SK-N-SH (cell line): ENCODE results near the gene HOMER2. TPM values are rescaled to one million over a fixed set of nuclear protein-coding genes. Genes with fewer than 3 reads are reported as not detected.

ENCODE experiments used
- CTCF ChIA-PET: fragments of 300-600, 350-600 bp; formaldehyde crosslinking; extraction: SDS; loops from one replicate; lab custom pipeline; 2021; lab: Yijun Ruan, JAX
- POLR2A ChIA-PET: fragments of 350-600 bp; sonication (Branson Sonifier 250); formaldehyde crosslinking; extraction: SDS; loops from one replicate; lab custom pipeline; 2020; ENCODE audit warnings: antibody characterized with exemption, inconsistent platforms; lab: Yijun Ruan, JAX
- DNase-seq: peaks from one replicate; pipeline ENCODE4 v3.0.0; 2012
- H2AFZ ChIP-seq: fragments of 200-600 bp; sonication (generic); 2 replicates; pipeline ENCODE4 v1.8.1; 2016; ENCODE audit warnings: antibody characterized with exemption, mild to moderate bottlenecking, low read depth
- H3F3A ChIP-seq: fragments of 200-600 bp; sonication (generic); replicated peaks from 2 replicates; pipeline ENCODE3; 2016; ENCODE audit warnings: antibody characterized with exemption, mild to moderate bottlenecking; ENCODE audit not compliant: insufficient read depth
- H3K27ac ChIP-seq, 2 experiments: fragments of 200-500 bp in 1 of 2; fragments of 200-600 bp in 1 of 2; sonication (Bioruptor generic) in 1 of 2; sonication (generic), shearing (Covaris generic) in 1 of 2; 2 replicates each; pipeline versions ENCODE4 v1.5.1 to v1.6.1; 2014 to 2016; ENCODE audit warnings: low read depth in 2 of 2, inconsistent platforms in 1 of 2, low read length in 1 of 2, mild to moderate bottlenecking in 1 of 2, mixed read lengths in 1 of 2
- H3K27me3 ChIP-seq: fragments of 200-600 bp; sonication (generic), shearing (Covaris generic); 2 replicates; pipeline ENCODE4 v1.6.1; 2016; ENCODE audit warnings: mixed run types; ENCODE audit not compliant: insufficient read depth
- H3K36me3 ChIP-seq, 2 experiments: fragments of 200-500 bp in 1 of 2; fragments of 200-600 bp in 1 of 2; sonication (Bioruptor generic) in 1 of 2; sonication (generic) in 1 of 2; replicated peaks in 1 of 2; 2 replicates each; pipeline versions ENCODE3 to v1.5.1; 2014 to 2016; ENCODE audit warnings: low read length in 1 of 2, mild to moderate bottlenecking in 1 of 2; ENCODE audit not compliant: insufficient read depth in 2 of 2, control insufficient read depth in 1 of 2
- H3K4me1 ChIP-seq, 2 experiments: fragments of 200-500 bp in 1 of 2; fragments of 200-600 bp in 1 of 2; sonication (Bioruptor generic) in 1 of 2; sonication (generic), shearing (Covaris generic) in 1 of 2; 2 replicates each; pipeline versions ENCODE4 v1.5.1 to v1.6.1; 2014 to 2016; ENCODE audit warnings: low read depth in 1 of 2, low read length in 1 of 2, mixed run types in 1 of 2; ENCODE audit not compliant: insufficient read depth in 2 of 2, control insufficient read depth in 1 of 2
- H3K4me2 ChIP-seq: fragments of 200-600 bp; sonication (generic), shearing (Covaris generic); 2 replicates; pipeline ENCODE4 v1.6.1; 2017; ENCODE audit warnings: mixed run types
- H3K4me3 ChIP-seq, 2 experiments: fragments of 200-500 bp in 1 of 2; fragments of 200-600 bp in 1 of 2; sonication (Bioruptor generic) in 1 of 2; sonication (generic), shearing (Covaris generic) in 1 of 2; 2 replicates each; pipeline versions ENCODE4 v1.5.1 to v1.8.1; 2014 to 2016; ENCODE audit warnings: low read depth in 2 of 2, inconsistent platforms in 1 of 2, low read length in 1 of 2, mild to moderate bottlenecking in 1 of 2, mixed read lengths in 1 of 2, moderate library complexity in 1 of 2
- H3K79me2 ChIP-seq: fragments of 200-600 bp; sonication (generic); 2 replicates; pipeline ENCODE4 v1.8.1; 2017; ENCODE audit warnings: mild to moderate bottlenecking; ENCODE audit not compliant: insufficient read depth
- H3K9ac ChIP-seq: fragments of 200-600 bp; sonication (generic); 2 replicates; pipeline ENCODE4 v1.6.1; 2017; ENCODE audit warnings: mixed run types
- H3K9me2 ChIP-seq: fragments of 200-600 bp; sonication (generic); 2 replicates; pipeline ENCODE4 v1.6.1; 2017; ENCODE audit warnings: mixed run types
- H3K9me3 ChIP-seq: fragments of 200-600 bp; sonication (generic); 2 replicates; pipeline ENCODE4 v1.6.1; 2017; ENCODE audit warnings: mixed run types, mild to moderate bottlenecking, moderate library complexity
- H4K20me1 ChIP-seq: fragments of 200-600 bp; sonication (generic); 2 replicates; pipeline ENCODE4 v1.6.1; 2017; ENCODE audit warnings: mild to moderate bottlenecking, mixed run types; ENCODE audit not compliant: insufficient read depth
- CHD2 ChIP-seq: fragments of 150-350 bp; IDR thresholded peaks from 2 replicates; pipeline ENCODE4 v1.6.1; 2018; ENCODE audit warnings: low read length; ENCODE audit not compliant: partially characterized antibody
- CTCF ChIP-seq: fragments of 200-600 bp; sonication (generic); IDR thresholded peaks from 2 replicates; pipeline ENCODE4 v1.6.1; 2017; ENCODE audit warnings: antibody characterized with exemption, mild to moderate bottlenecking, moderate library complexity
- EP300 ChIP-seq, 2 experiments: IDR thresholded peaks; 2 replicates each; pipeline versions ENCODE4 v1.4.0 to v1.6.1; 2012; ENCODE audit warnings: borderline replicate concordance in 1 of 2, low read depth in 1 of 2, low read length in 1 of 2
- GATA2 ChIP-seq: sonication (generic); formaldehyde crosslinking; IDR thresholded peaks from 2 replicates; pipeline ENCODE4 v1.5.0; 2020; ENCODE audit warnings: mild to moderate bottlenecking, missing genetic modification reagents
- IRF3 ChIP-seq: fragments of 150-350 bp; IDR thresholded peaks from 2 replicates; pipeline ENCODE4 v1.6.1; 2016; ENCODE audit warnings: mild to moderate bottlenecking, low read depth, low read length
- MAX ChIP-seq: IDR thresholded peaks from 2 replicates; pipeline ENCODE4 v1.4.0; 2012; ENCODE audit warnings: low read depth
- POLR2AphosphoS5 ChIP-seq: IDR thresholded peaks from 2 replicates; pipeline ENCODE4 v1.6.1; 2012; ENCODE audit warnings: low read depth, low read length
- RCOR1 ChIP-seq: fragments of 150-350 bp; IDR thresholded peaks from 2 replicates; pipeline ENCODE4 v1.6.1; 2017; ENCODE audit warnings: antibody characterized with exemption, low read length
- REST ChIP-seq: IDR thresholded peaks from 2 replicates; pipeline ENCODE4 v1.6.1; 2012; ENCODE audit warnings: mild to moderate bottlenecking, low read depth, low read length, moderate library complexity
- RXRA ChIP-seq: IDR thresholded peaks from 2 replicates; pipeline ENCODE4 v1.4.0; 2012; ENCODE audit warnings: low read depth, mild to moderate bottlenecking, borderline replicate concordance
- SIN3A ChIP-seq: IDR thresholded peaks from 2 replicates; pipeline ENCODE4 v1.6.1; 2012; ENCODE audit warnings: low read depth, mild to moderate bottlenecking, low read length, moderate library complexity, borderline replicate concordance
- SMC3 ChIP-seq: IDR thresholded peaks from 2 replicates; pipeline ENCODE4 v1.6.1; 2012; ENCODE audit warnings: low read depth, low read length, improper control_type of control experiment
- USF2 ChIP-seq: fragments of 150-350 bp; IDR thresholded peaks from 2 replicates; pipeline ENCODE4 v1.6.1; 2017; ENCODE audit warnings: antibody characterized with exemption, low read length, low read depth, borderline replicate concordance
- WGBS: methylation state at CpG from one replicate; pipeline ENCODE4 v1.1.6; 2017; ENCODE audit warnings: low lambda C conversion rate; 5-methylcytosine and 5-hydroxymethylcytosine counted together
- polyA plus RNA-seq, 3 experiments: library from polyadenylated mRNA; depleted of rRNA; stranded (reverse); fragments of >200 nt; gene quantifications; 2 replicates each; pipeline ENCODE4 v1.2.3, GENCODE V29; 2012

Gene HOMER2
- polyA plus RNA-seq, 1 of the 3 experiments (the other 2 are of a cell fraction): 7.3 TPM

- Histone ChIP-seq H3K4me1 (no peaks in the 10 kb centered on the region), H3K79me2 (no peaks in the 10 kb centered on the region), H3K9me2 (no peaks in the 10 kb centered on the region), H3K36me3 (no peaks in the 10 kb centered on the region), H3F3A (no peaks in the 10 kb centered on the region), H3K27ac (no peak overlapping the region), H3K9me3 (no peaks in the 10 kb centered on the region), H2AFZ (no peak overlapping the region), H3K27me3 (no peaks in the 10 kb centered on the region), H3K4me2 (no peak overlapping the region), H3K4me3 (no peak overlapping the region), H4K20me1 (no peaks in the 10 kb centered on the region), H3K9ac (no peak overlapping the region)
- CTCF ChIA-PET: no interaction called here
- POLR2A ChIA-PET: no interaction called here
- TF ChIP-seq CHD2: no peak
- no peak for TF ChIP-seq IRF3
- no peak for TF ChIP-seq RXRA
- TF ChIP-seq CTCF: no peak
- no peak for TF ChIP-seq REST
- TF ChIP-seq SMC3: no peak
- TF ChIP-seq EP300 (IDR thresholded peaks at IDR 0.05; ENCODE audit: borderline replicate concordance in 1 of 2, low read depth in 1 of 2, low read length in 1 of 2): no peak
- no peak for DNase-seq
- 52% methylated on average over 1 of the region's 1 CpG for WGBS
These were observed 17.1 kb downstream of the HOMER2 start for GRCh38 chr15:82935382-82935781.

- Histone ChIP-seq H3K4me2 (no peak overlapping the region), H4K20me1 (no peaks in the 10 kb centered on the region), H2AFZ (no peak overlapping the region), H3K4me3 (no peak overlapping the region), H3K27ac (no peak overlapping the region), H3K4me1 (no peaks in the 10 kb centered on the region), H3F3A (no peaks in the 10 kb centered on the region), H3K9me3 (no peaks in the 10 kb centered on the region), H3K79me2 (no peaks in the 10 kb centered on the region), H3K36me3 (no peaks in the 10 kb centered on the region), H3K9ac (no peak overlapping the region), H3K27me3 (no peaks in the 10 kb centered on the region), H3K9me2 (no peaks in the 10 kb centered on the region)
- DNase-seq: no peak
- ChIA-PET CTCF (no interaction called here), POLR2A (no interaction called here)
- 88% methylated on average over 15 of the region's 15 CpGs for WGBS
- no peak for TF ChIP-seq IRF3
- no peak for TF ChIP-seq MAX
- no peak for TF ChIP-seq GATA2 (CRISPR knock-in tag)
- TF ChIP-seq POLR2AphosphoS5: no peak
- no peak for TF ChIP-seq SMC3
- TF ChIP-seq RCOR1: no peak
- no peak for TF ChIP-seq USF2
- no peak for TF ChIP-seq SIN3A
These were observed 18.2 kb downstream of the HOMER2 start for GRCh38 chr15:82934100-82934880.
